ENCODE data around the gene PIP5K1B.

The PIP5K1B gene

GRCh38 chr9:68999393-69000105 is 294.5 kb downstream of the PIP5K1B start:
- peak in 1 of 2 experiments; percentile 58 for DNase-seq

- peak in 1 of 2 experiments; percentile 0 for DNase-seq
Measured at GRCh38 chr9:69001921-69002320, 296.9 kb downstream of the PIP5K1B start.

- no peak for DNase-seq
Measured at GRCh38 chr9:69003051-69003450, 298.0 kb downstream of the PIP5K1B start.

- DNase-seq: no peak
Measured at GRCh38 chr9:69004836-69005235, 299.8 kb downstream of the PIP5K1B start.

- no peak for DNase-seq
Measured at GRCh38 chr9:69009708-69010107, 304.7 kb downstream of the PIP5K1B start.

- DNase-seq: no peak
Measured at GRCh38 chr9:69012696-69013381, 307.8 kb downstream of the PIP5K1B start.

GRCh38 chr9:69013382-69013727 is 308.3 kb downstream of the PIP5K1B start:
- no peak for DNase-seq

- no peak for DNase-seq
Measured at GRCh38 chr9:69014013-69014412, 309.0 kb downstream of the PIP5K1B start, which contains the start of gene PRKACG. TSS of gene PRKACG (minus strand) at chr9:69014113. CDS start at chr9:69014092, 21 bp downstream.

- no peak for DNase-seq
Measured at GRCh38 chr9:69016191-69017096, 311.4 kb downstream of the PIP5K1B start.

GRCh38 chr9:69018737-69019136 is 313.7 kb downstream of the PIP5K1B start:
- no peak for DNase-seq

GRCh38 chr9:69019808-69020207 is 314.8 kb downstream of the PIP5K1B start:
- no peak for DNase-seq

- DNase-seq: no peak
Measured at GRCh38 chr9:69020301-69021145, 315.5 kb downstream of the PIP5K1B start.

GRCh38 chr9:69023650-69024049 is 318.6 kb downstream of the PIP5K1B start:
- peak in 1 of 2 experiments; percentile 9 for DNase-seq

GRCh38 chr9:69027355-69028097 is 322.5 kb downstream of the PIP5K1B start:
- DNase-seq: peak in 1 of 2 experiments; percentile 13

GRCh38 chr9:69028754-69029153 is 323.7 kb downstream of the PIP5K1B start:
- DNase-seq: no peak

GRCh38 chr9:69029535-69029934 is 324.5 kb downstream of the PIP5K1B start:
- no peak for DNase-seq

- no peak for DNase-seq
Measured at GRCh38 chr9:69030851-69031645, 326.0 kb downstream of the PIP5K1B start.

- DNase-seq: no peak
Measured at GRCh38 chr9:69034071-69034470, 329.0 kb downstream of the PIP5K1B start.

GRCh38 chr9:69035438-69036308 is 330.6 kb downstream of the PIP5K1B start, which contains the start of gene FXN:
TSS of gene FXN (plus strand) at chr9:69035752. CDS start at chr9:69035783, 31 bp downstream.
- peak in 1 of 2 experiments; percentile 35 for DNase-seq

- DNase-seq: no peak
Measured at GRCh38 chr9:69036309-69036708, 331.3 kb downstream of the PIP5K1B start.
